NCI-H526 (cell line): ENCODE measurements around the gene CHSY1.
"Not testable (repeated sequence)": the region's sequence is repeated elsewhere in the genome, so short reads cannot be mapped to it uniquely, and the experiment has no call there.

Experiments
- DNase-seq, 2 experiments: peaks; one replicate each; lab custom pipeline; 2025; lab: John Stamatoyannopoulos, UW

CHSY1 gene

GRCh38 chr15:101135532-101136166, 116.2 kb downstream of the CHSY1 start:
- DNase-seq, result no peak

- DNase-seq, result no peak
Observed at GRCh38 chr15:101134780-101135179, 117.1 kb downstream of the CHSY1 start.

- DNase-seq, result peak in 1 of 2 experiments; percentile 9
Observed at GRCh38 chr15:101133751-101134261, 118.0 kb downstream of the CHSY1 start.

GRCh38 chr15:101133181-101133460, 118.7 kb downstream of the CHSY1 start:
- no peak for DNase-seq

GRCh38 chr15:101132390-101133180, 119.3 kb downstream of the CHSY1 start:
- DNase-seq, result no peak

- DNase-seq, result no peak
Observed at GRCh38 chr15:101131489-101132389, 120.1 kb downstream of the CHSY1 start.

- no peak for DNase-seq
Observed at GRCh38 chr15:101129851-101130380, 121.9 kb downstream of the CHSY1 start.

- DNase-seq, result no peak
Observed at GRCh38 chr15:101128221-101129015, 123.4 kb downstream of the CHSY1 start.

- no peak for DNase-seq
Observed at GRCh38 chr15:101127506-101128076, 124.3 kb downstream of the CHSY1 start.

- DNase-seq, result no peak
Observed at GRCh38 chr15:101126618-101127505, 125.0 kb downstream of the CHSY1 start.

GRCh38 chr15:101125881-101126428, 125.9 kb downstream of the CHSY1 start:
- not testable (repeated sequence) for DNase-seq
